Activated T-helper 2 cell treated with anti-CD3 and anti-CD28 coated beads, Interferon-gamma antibody, Interleukin-2, Interleukin-4, amounts not matched to agents 10 μg/mL and 5 μg/mL and 100 μg/mL, durations not matched to agents 14 hours and 24 hours and 36 hours (primary cell): ENCODE data around the gene CTRB2. TPM values are rescaled to one million over a fixed set of nuclear protein-coding genes. Genes with fewer than 3 reads are reported as not detected.
"Not testable (repeated sequence)": the region's sequence is repeated elsewhere in the genome, so short reads cannot be mapped to it uniquely, and the experiment has no call there.

ENCODE experiments used
- DNase-seq: peaks from one replicate; pipeline ENCODE4 v3.0.0; 2021; ENCODE audit warnings: low spot score
- H3K27ac Mint-ChIP-seq: one replicate; pipeline ENCODE4 v1.8.0; 2021; ENCODE audit warnings: mixed read lengths
- H3K27me3 Mint-ChIP-seq: one replicate; pipeline ENCODE4 v1.8.0; 2021; ENCODE audit warnings: low read depth, mixed read lengths
- H3K36me3 Mint-ChIP-seq: one replicate; pipeline ENCODE4 v1.8.0; 2021; ENCODE audit warnings: low read depth, mixed read lengths
- H3K4me1 Mint-ChIP-seq: one replicate; pipeline ENCODE4 v1.8.0; 2021; ENCODE audit warnings: low read depth, mixed read lengths
- H3K4me3 Mint-ChIP-seq: one replicate; pipeline ENCODE4 v1.8.0; 2021; ENCODE audit warnings: low read depth, mild to moderate bottlenecking, moderate library complexity, mixed read lengths
- H3K9me3 Mint-ChIP-seq: one replicate; pipeline ENCODE4 v1.8.0; 2021; ENCODE audit warnings: mixed read lengths
- intact Hi-C: fragments of 100-400 bp; cut with micrococcal nuclease; formaldehyde crosslinking; loops from one replicate; pipeline ENCODE4 v1.15.1; 2023
- total RNA-seq: library from RNA; stranded (reverse); gene quantifications from 2 replicates; pipeline ENCODE4 v1.2.3, GENCODE V29; 2022

CTRB2 gene
- total RNA-seq, 1 donor from 2014 or later = not detected

DNA sequence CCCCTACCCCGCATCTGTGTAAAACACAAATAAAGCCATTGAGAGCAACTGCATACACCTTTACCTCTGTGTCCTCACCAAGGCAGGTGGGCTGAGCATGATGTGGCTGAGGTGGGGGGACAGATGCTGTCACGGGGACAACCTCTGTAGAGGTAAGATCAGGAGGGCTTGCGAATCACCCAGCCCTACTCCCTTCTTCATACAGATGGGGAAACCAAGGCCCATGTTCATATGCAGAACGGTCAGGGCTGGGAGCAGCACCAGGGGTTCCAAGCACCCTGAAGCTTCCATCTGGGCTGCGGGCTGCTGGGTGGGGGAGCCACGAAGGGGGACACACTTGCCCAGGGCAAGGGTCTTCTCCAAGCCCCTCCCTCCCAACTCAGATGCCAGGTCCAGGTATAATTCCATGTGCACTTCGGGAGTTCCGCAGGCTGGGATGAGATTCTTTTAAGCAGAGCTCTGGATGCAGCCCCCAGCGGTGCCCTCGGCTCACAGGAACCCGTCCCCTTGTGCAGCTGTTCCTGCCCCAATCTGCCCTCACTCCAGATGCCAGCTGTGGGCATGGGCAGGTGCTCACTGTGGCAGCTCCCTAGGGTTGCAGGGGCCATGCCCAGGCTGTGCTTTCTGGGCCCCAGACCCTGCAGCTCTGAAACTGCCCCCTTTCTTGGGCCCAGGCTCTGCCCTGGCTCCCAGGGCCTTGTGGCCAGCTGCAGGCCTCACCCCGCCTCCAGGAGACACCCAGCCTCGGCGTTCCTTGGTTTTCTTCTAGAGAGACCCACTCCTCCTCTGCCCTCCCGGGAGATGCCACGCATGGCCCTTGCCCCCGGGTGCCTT is 21.4 kb upstream of the CTRB2 start:
- intact Hi-C loops = no loop called here
- no peaks in the 10 kb centered on the region for H3K36me3 Mint-ChIP-seq
- no peak overlapping the region for H3K4me3 Mint-ChIP-seq
- no peaks in the 10 kb centered on the region for H3K4me1 Mint-ChIP-seq
- no peak overlapping the region for H3K27ac Mint-ChIP-seq
- H3K9me3 Mint-ChIP-seq = no peaks in the 10 kb centered on the region
- no peak for DNase-seq
- H3K27me3 Mint-ChIP-seq = no peaks in the 10 kb centered on the region

GRCh38 chr16:75227361-75228142 is 20.6 kb upstream of the CTRB2 start:
- H3K27ac Mint-ChIP-seq = no peak overlapping the region
- no peak overlapping the region for H3K4me3 Mint-ChIP-seq
- intact Hi-C loops = no loop called here
- no peaks in the 10 kb centered on the region for H3K27me3 Mint-ChIP-seq
- H3K36me3 Mint-ChIP-seq = no peaks in the 10 kb centered on the region
- no peak for DNase-seq
- H3K4me1 Mint-ChIP-seq = no peaks in the 10 kb centered on the region
- no peaks in the 10 kb centered on the region for H3K9me3 Mint-ChIP-seq

DNA sequence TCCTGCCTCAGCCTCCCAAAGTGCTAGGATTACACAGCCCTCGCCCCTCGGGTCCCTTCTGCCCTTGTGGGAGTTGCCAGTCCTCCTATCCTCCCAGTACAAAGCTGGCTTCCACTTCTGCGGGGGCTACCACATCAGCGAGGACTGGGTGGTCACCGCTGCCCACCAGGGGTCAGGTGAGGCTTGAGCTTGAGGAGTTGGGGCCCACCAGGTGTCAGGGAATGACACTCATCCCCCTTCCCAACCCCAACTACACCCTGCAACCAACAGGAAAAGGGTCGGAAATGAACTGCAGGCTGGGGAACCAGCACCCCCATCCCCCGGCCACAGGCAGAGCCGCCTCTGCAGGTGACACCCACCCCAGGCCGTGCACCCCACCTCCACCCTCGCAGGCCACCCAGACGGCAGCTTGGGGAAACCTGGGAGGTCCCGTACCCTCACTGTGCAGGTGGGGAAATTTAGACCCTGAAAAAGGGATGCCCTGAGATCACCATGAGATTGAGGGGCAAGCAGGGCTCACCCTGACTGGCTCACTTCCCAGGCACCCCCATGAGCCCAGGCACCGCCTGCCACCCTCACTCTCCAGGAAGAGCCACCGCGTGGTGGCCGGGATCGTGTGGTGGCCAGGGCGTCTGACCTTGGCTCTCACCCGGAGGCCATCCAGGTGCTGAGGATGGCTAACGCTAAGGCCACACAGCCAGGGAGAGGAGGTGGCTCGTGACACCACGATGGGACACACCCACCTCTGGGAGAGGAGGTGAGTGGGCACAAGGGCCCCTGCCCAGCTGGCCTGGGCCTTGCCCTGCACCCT is 19.8 kb upstream of the CTRB2 start:
- no peaks in the 10 kb centered on the region for H3K36me3 Mint-ChIP-seq
- no peak for DNase-seq
- H3K9me3 Mint-ChIP-seq = no peaks in the 10 kb centered on the region
- H3K4me3 Mint-ChIP-seq = no peak overlapping the region
- intact Hi-C loops = no loop called here
- H3K27me3 Mint-ChIP-seq = no peaks in the 10 kb centered on the region
- H3K27ac Mint-ChIP-seq = no peak overlapping the region
- H3K4me1 Mint-ChIP-seq = no peaks in the 10 kb centered on the region

- no peaks in the 10 kb centered on the region for H3K9me3 Mint-ChIP-seq
- DNase-seq = no peak
- H3K4me1 Mint-ChIP-seq = no peaks in the 10 kb centered on the region
- H3K27me3 Mint-ChIP-seq = no peaks in the 10 kb centered on the region
- intact Hi-C loops = loop anchor here (2.0 kb wide), 1 partner anchor 19 kb away; the partner anchor contains the start of gene CTRB2
- no peak overlapping the region for H3K27ac Mint-ChIP-seq
- H3K36me3 Mint-ChIP-seq = no peaks in the 10 kb centered on the region
- no peak overlapping the region for H3K4me3 Mint-ChIP-seq
Measured at GRCh38 chr16:75225678-75226515, 18.9 kb upstream of the CTRB2 start.

DNA sequence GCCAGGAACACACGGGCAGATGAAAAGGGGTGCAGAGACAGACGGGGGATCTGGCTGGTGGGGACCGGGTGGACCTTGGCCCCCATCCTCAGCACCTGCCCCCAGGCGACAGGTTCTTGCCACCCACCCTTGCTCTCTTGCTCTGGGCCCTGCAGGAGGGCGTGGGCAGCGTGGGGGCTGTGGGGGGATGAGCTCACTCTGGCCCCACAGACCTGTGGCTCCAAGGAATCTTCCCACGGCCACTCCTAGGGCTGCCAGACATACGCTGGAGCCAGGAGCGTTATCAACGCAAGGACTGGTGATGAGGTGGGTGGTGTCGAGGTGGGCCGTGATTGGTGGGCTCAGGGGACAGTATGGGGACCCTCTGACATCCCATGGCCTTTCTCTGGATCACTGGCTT is 18.1 kb upstream of the CTRB2 start:
- intact Hi-C loops = loop anchor here (2.0 kb wide), 1 partner anchor 18 kb away; the partner anchor contains the start of gene CTRB2
- no peak for DNase-seq
- Mint-ChIP-seq H3K4me1 (no peaks in the 10 kb centered on the region), H3K27ac (no peak overlapping the region), H3K36me3 (no peaks in the 10 kb centered on the region), H3K27me3 (no peaks in the 10 kb centered on the region), H3K9me3 (no peaks in the 10 kb centered on the region), H3K4me3 (no peak overlapping the region)

GRCh38 chr16:75224306-75225082 is 17.5 kb upstream of the CTRB2 start:
- DNase-seq = no peak
- intact Hi-C loops = loop anchor here (2.0 kb wide), 1 partner anchor 18 kb away; the partner anchor contains the start of gene CTRB2
- Mint-ChIP-seq H3K36me3 (no peaks in the 10 kb centered on the region), H3K4me1 (peaks cover 1% of the 10 kb centered on the region), H3K4me3 (no peak overlapping the region), H3K27me3 (no peaks in the 10 kb centered on the region), H3K27ac (no peak overlapping the region), H3K9me3 (no peaks in the 10 kb centered on the region)

DNA sequence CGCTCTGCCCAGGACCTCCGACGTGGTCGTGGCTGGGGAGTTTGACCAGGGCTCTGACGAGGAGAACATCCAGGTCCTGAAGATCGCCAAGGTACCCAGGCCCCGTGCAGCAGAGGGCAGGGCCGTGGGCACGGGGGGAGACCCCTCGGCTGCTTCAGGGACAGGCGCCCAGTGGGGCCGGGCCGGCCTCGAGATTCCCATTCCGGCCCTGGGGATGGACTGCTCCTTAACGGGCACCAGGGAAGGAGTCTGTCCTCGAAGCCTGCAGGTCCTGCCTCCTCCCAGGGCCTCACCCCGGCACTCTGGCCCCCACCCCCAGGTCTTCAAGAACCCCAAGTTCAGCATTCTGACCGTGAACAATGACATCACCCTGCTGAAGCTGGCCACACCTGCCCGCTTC is 16.2 kb upstream of the CTRB2 start:
- H3K27ac Mint-ChIP-seq, H3K36me3 Mint-ChIP-seq, DNase-seq, H3K27me3 Mint-ChIP-seq, H3K4me3 Mint-ChIP-seq, intact Hi-C loops, H3K4me1 Mint-ChIP-seq, H3K9me3 Mint-ChIP-seq: not testable (repeated sequence)

- intact Hi-C loops = no loop called here
Measured at GRCh38 chr16:75222271-75222783, 15.4 kb upstream of the CTRB2 start.

DNA sequence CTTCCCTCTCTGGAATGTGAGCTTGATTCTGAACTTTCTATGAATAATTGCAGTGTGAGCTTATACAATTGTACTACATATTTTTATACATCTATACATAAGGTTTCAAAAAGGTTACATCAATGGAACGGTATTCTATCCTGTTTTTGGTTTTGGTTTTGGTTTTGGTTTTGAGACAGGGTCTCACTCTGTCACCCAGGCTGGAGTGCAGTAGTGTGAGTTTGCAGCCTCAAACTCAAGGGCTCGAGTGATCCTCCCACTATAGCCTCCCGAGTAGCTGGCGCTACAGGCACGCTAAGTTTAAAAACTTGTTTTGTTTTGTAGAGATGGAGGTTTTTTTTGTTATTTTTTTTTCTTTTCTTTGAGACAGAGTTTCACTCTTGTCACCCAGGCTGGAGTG is 12.9 kb upstream of the CTRB2 start:
- Mint-ChIP-seq H3K9me3 (no peaks in the 10 kb centered on the region), H3K4me3 (peak overlapping the region; percentile 53), H3K36me3 (no peaks in the 10 kb centered on the region), H3K27ac (peak overlapping the region; percentile 4), H3K27me3 (no peaks in the 10 kb centered on the region), H3K4me1 (peaks cover 1% of the 10 kb centered on the region)
- DNase-seq = no peak
- intact Hi-C loops = no loop called here

More at GRCh38 chr16:75222271-75222783, 15.4 kb upstream of the CTRB2 start:
- Mint-ChIP-seq H3K9me3 (no peaks in the 10 kb centered on the region), H3K27me3 (no peaks in the 10 kb centered on the region), H3K27ac (no peak overlapping the region), H3K4me3 (no peak overlapping the region), H3K4me1 (peaks cover 1% of the 10 kb centered on the region), H3K36me3 (no peaks in the 10 kb centered on the region)
- no peak for DNase-seq

- no peak overlapping the region for H3K4me3 Mint-ChIP-seq
- peaks cover 1% of the 10 kb centered on the region for H3K4me1 Mint-ChIP-seq
- intact Hi-C loops = no loop called here
- DNase-seq = no peak
- no peaks in the 10 kb centered on the region for H3K27me3 Mint-ChIP-seq
- no peak overlapping the region for H3K27ac Mint-ChIP-seq
- H3K36me3 Mint-ChIP-seq = no peaks in the 10 kb centered on the region
- no peaks in the 10 kb centered on the region for H3K9me3 Mint-ChIP-seq
Measured at GRCh38 chr16:75219088-75219487, 12.1 kb upstream of the CTRB2 start.

GRCh38 chr16:75218256-75219076 is 11.5 kb upstream of the CTRB2 start, which contains the start of gene CTRB1:
Gene CTRB1, plus strand, starts transcription at chr16:75218988. Its CDS starts 20 bp downstream, at chr16:75219008.
- Mint-ChIP-seq H3K9me3 (no peaks in the 10 kb centered on the region), H3K36me3 (no peaks in the 10 kb centered on the region), H3K27me3 (no peaks in the 10 kb centered on the region), H3K27ac (peak within 1 kb of the TSS; percentile 4), H3K4me3 (peak within 1 kb of the TSS; percentile 53), H3K4me1 (peaks cover 1% of the 10 kb centered on the region)
- intact Hi-C loops = no loop called here
- DNase-seq = no peak
